Measurements from ENCODE around the gene ZPBP. TPM values are rescaled to one million over a fixed set of nuclear protein-coding genes. Genes with fewer than 3 reads are reported as not detected.
A peak's percentile ranks its signal among the peaks of the same experiment; 100 is the strongest.

ZPBP gene, protein sequence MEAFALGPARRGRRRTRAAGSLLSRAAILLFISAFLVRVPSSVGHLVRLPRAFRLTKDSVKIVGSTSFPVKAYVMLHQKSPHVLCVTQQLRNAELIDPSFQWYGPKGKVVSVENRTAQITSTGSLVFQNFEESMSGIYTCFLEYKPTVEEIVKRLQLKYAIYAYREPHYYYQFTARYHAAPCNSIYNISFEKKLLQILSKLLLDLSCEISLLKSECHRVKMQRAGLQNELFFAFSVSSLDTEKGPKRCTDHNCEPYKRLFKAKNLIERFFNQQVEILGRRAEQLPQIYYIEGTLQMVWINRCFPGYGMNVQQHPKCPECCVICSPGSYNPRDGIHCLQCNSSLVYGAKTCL
- not detected in 2 replicates for total RNA-seq (2014; rRNA removed; shearing (Covaris generic))

DNA sequence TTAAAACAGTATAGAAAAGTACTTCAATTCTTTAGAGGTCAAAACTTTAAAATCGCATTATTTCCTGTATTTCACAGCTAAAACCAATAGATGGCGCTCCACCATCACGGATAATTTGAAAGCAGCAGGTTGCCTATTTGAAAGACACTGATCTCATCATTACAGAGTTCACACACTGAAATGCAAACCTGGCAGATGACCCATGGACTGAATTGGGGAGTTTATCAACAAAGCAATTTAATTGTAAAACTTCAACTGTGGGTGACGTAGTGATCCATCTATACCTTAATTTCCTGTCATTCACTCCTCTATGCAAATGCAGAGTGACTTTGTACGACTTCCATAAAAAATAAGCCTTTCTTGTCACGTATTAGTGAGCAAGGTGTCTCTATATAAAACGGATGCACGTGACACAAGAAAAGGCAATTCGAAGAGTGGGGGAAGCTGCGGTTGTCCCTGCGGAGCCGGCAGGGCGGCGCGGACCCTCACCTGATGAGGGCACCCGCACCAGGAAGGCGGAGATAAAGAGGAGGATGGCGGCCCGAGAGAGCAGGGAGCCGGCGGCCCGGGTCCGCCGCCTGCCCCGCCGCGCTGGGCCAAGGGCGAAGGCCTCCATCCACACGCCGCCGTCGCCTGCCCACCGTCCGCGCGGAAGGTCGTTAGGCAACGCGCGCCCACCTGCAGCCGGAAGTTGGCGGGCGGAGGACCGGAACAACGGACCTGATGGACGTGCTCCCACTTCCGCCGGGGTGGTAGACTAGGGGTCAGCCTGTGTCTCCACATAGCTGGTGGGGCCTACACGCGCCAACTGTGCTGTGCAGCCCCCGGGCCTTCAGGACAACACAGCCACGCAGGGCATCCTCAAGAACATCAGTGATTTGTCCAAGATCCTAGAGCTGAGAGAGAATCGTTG lies at the start of gene ZPBP:
TSS of gene ZPBP (minus strand) at position 668 of the 913 bp plus-strand sequence. CDS start at position 616, 52 bp downstream.
- peak; percentile 66 for DNase-seq (ENCODE audit: low spot score)

DNA sequence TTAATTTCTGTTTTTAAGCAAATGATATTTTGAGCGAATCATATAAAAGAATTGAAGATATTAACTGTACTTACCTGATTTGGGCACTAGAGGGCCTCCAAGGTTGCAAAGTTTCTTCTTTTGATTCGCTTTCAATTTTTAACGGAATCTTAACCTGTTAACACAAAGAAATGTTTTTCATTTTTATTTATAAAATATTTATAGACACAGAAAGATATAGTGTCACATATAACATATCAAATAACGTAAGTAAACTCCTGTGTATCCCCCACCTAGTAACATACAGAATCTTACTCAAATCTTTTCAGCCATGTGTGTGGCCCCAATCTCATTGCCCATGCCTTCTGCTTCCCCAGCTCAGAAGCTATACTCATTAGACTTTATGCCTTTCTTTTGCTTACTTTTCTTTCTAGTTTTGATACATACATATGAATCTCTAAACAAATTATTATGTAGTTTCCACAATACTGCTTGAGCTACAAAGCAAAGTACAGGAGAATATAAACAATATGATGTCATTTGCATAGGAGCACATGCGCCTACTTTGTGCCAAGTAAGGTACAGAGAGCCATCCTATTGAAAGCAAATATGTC lies 49.5 kb upstream of the ZPBP start:
- peak; percentile 54 for DNase-seq (ENCODE audit: low spot score)

GRCh38 chr7:50141854-50142253 lies 48.8 kb upstream of the ZPBP start:
- no peak for DNase-seq (ENCODE audit: low spot score)

GRCh38 chr7:50141131-50141530 lies 48.1 kb upstream of the ZPBP start:
- no peak for DNase-seq (ENCODE audit: low spot score)

GRCh38 chr7:50140688-50141087 lies 47.6 kb upstream of the ZPBP start:
- DNase-seq (ENCODE audit: low spot score) = no peak

- DNase-seq (ENCODE audit: low spot score) = no peak
Measured at GRCh38 chr7:50138101-50138500, 45.1 kb upstream of the ZPBP start.

DNA sequence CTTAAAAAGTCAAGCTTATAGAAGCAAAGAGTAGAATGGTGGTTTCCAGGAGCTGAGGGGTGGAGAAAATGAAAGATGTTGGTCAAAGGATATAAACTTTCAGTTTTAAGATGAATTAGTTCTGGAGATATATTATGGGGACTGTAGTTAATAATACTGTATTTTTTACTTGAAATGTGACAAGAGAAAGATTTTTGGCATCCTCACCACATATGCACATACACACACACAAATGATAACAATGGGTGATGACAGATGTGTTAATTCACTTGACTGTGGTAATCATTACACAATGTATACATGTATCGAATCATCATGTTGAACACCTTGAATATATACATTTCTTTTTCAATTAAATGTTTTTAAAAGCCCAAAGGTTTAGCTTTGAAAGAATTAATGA lies 32.7 kb upstream of the ZPBP start:
- no peak for DNase-seq (ENCODE audit: low spot score)

- no peak for DNase-seq (ENCODE audit: low spot score)
Measured at GRCh38 chr7:50121286-50121685, 28.2 kb upstream of the ZPBP start.

DNA sequence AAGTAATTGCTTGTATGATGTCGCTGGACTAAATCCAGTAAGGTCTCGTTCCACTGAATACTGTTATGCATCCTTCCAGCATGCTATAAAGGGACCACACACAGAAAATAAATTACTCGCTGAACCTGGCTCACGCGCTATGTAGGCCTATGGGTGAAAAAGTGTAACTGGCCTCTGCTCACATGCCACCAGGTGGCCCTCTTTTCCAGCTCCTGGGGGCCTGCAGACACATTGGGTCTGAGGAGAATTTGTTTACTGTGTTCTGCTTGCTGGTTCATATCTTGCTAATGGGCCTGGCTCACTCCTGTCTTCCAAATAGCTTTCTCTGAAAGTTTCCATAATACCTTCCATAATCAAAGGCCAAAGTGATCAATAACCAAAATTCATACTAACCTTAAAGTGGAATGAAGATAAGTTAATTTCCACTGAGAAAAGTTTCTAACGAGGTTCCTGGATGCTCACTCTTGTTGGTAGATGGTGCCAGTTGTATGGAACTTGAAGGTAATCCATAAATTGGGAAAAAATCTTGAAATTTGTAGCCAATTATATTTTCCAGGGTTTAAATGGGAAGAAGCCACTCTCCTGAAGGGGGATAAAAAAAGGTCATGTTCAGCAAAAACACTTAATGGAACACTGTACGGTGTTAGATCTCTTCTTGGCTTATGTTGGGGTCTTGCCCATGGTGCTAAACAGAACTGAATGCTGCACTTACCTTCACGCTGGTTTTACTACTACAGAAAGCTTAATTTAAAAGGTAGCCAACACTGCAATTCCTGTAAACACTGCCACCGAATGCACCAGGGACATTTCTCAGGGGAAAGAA lies 27.0 kb upstream of the ZPBP start:
- peak; percentile 31 for DNase-seq (ENCODE audit: low spot score)

DNA sequence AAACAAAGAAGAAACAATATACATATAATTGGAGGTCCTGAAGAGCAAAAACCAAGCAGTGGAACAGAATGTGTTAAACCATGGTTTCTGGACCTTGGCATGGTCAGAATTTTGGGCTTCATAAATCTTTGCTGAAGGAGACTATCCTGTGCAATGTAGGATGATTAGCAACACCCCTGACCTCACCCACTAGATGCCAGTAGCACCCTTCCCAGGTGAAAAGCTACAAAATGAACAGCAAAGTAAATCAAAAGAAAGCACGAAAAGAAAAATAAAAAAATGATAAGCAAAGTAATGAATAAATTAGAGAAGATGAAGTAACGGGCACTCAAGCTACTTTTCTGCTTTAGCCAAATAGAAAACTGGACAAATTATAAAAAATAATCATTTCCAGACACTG lies 19.2 kb upstream of the ZPBP start:
- no peak for DNase-seq (ENCODE audit: low spot score)

- no peak for DNase-seq (ENCODE audit: low spot score)
Measured at GRCh38 chr7:50101873-50102272, 8.8 kb upstream of the ZPBP start.

- DNase-seq (ENCODE audit: low spot score) = no peak
Measured at GRCh38 chr7:50095634-50096033, 2.6 kb upstream of the ZPBP start.

DNA sequence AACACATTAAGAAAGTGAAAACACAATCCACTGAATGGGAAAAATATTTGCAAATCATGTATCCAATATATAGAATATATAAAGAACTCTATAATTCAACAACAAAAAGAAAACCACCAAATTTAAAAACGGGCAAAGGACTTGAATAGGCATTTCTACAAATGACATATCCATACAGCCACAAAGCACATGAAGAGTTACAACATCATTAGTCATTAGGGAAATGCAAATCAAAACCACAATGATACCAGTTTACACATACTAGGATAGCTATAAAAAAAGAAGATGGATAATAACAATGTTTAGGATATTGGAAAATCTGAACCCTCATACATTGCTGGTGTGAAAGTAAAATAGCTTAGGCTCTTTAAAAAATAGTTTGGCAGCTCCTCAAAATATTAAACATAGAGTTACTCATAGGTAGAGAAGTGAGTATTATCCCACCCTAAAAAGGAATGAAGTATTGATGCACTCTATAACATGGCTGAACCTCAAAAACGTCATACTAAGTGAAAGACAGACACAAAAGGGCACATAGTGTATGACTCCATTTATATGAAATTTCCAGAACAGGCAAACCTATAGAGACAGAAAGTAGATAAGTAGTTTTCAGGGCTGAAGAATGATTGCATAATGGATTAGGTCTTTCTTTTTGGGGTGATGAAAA lies 4.5 kb downstream of the ZPBP start:
- no peak for DNase-seq (ENCODE audit: low spot score)

GRCh38 chr7:50085344-50085743 lies 7.7 kb downstream of the ZPBP start:
- no peak for DNase-seq (ENCODE audit: low spot score)

DNA sequence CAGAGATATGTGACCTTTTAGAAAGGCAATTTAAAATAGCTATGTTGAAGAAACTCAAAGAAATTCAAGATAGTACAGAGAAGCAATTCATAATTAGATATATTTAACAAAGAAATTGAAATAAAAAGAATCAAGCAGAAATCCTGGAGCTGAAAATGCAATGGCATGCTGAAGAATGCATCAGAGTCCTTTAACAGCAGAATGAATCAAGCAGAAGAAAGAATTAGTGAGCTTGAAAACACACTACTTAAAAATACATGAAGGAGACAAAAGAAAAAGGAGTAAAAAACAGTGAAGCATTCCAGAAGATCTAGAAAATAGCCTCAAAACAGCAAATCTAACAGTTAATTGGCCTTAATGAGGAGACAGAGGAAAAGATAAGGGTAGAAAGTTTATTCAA lies 20.0 kb downstream of the ZPBP start:
- no peak for DNase-seq (ENCODE audit: low spot score)

DNA sequence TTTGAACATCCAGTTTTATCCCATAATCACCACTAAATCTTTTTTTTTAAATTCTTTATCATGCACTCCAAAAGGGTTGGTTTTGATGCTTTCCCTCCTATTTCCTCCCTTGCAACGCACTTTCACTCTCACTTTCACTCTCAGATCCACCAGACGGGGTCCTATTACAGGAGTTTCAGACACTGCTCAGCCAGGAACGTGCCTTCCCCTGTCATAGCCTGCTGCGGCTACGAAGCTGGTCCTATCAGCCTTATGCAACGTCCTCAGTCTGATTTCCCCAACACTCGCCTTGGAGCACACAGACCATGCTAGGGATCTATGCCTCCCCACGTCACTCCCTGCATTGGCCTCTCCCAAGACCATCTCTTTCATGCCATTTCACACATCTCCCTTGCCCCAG lies 23.4 kb downstream of the ZPBP start:
- DNase-seq (ENCODE audit: low spot score) = no peak

- peak; percentile 89 for DNase-seq (ENCODE audit: low spot score)
Measured at GRCh38 chr7:50068850-50069551, 24.0 kb downstream of the ZPBP start.

- peak; percentile 67 for DNase-seq (ENCODE audit: low spot score)
Measured at GRCh38 chr7:50068026-50068425, 25.0 kb downstream of the ZPBP start.

DNA sequence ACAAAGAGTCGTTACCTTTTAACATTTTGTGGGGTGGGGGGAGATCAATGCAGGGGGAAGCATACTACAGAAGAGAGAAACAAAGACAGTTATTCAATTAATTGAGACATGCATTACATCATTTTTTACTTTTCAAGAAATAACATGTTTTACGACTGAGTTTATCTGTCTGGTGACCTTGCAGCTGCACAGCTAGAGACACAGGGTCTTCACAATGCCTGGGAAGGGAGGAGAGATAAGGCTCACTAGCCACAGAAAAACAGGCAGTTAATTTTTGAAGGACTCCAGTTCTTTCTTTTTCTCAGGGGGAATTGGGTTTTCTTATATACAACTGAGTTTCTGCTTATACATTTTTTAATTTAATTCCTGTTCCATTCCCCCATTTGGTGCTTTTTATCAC lies 30.1 kb downstream of the ZPBP start:
- DNase-seq (ENCODE audit: low spot score) = no peak

DNA sequence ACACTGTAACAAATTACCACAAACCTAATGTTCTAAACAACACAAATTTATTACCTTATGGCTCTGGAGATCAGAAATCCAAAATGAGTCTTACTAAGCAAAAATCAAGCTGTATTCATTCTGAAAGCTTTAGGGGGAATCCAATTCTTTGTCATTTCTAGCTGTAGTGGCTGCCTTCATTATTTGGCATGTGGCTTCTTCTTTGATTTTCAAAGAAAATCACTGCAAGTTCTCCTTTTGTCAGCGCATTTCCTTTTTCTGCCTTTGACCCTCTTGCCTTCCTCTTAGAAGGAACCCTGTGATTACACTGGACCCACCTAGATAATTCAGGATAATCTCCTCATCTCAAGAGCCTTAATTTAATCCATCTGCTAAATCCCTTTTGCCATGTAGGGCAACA lies 36.9 kb downstream of the ZPBP start:
- DNase-seq (ENCODE audit: low spot score) = no peak
